H9 (cell line): ENCODE measurements around the gene CLPTM1L. TPM values are rescaled to one million over a fixed set of nuclear protein-coding genes. Genes with fewer than 3 reads are reported as not detected.

Source experiments
- DNase-seq: peaks from one replicate; pipeline ENCODE4 v3.0.0-alpha.2; 2017
- H2AFZ ChIP-seq: one replicate; pipeline ENCODE4 v1.6.1; 2013; ENCODE audit warnings: mild to moderate bottlenecking, low read length, control low read depth, moderate library complexity
- H2AK5ac ChIP-seq: 2 replicates; pipeline ENCODE4 v1.6.1; 2013; ENCODE audit warnings: low read length, control low read depth, mixed read lengths; ENCODE audit not compliant: insufficient read length
- H2BK120ac ChIP-seq: one replicate; pipeline ENCODE4 v1.6.1; 2013; ENCODE audit warnings: low read depth, mild to moderate bottlenecking, low read length, control low read depth, inconsistent platforms; ENCODE audit not compliant: poor library complexity, severe bottlenecking
- H2BK12ac ChIP-seq: 2 replicates; pipeline ENCODE4 v1.6.1; 2013; ENCODE audit warnings: low read length, control low read depth, mixed read lengths, low read depth; ENCODE audit not compliant: insufficient read length
- H2BK15ac ChIP-seq: 2 replicates; pipeline ENCODE4 v1.6.1; 2013; ENCODE audit warnings: low read depth, low read length, control low read depth
- H2BK20ac ChIP-seq: one replicate; pipeline ENCODE4 v1.6.1; 2013; ENCODE audit warnings: low read depth, mild to moderate bottlenecking, low read length, control low read depth, inconsistent platforms; ENCODE audit not compliant: poor library complexity, severe bottlenecking
- H2BK5ac ChIP-seq: 2 replicates; pipeline ENCODE4 v1.6.1; 2013; ENCODE audit warnings: low read length, control low read depth, mixed read lengths; ENCODE audit not compliant: insufficient read length
- H3K14ac ChIP-seq: 2 replicates; pipeline ENCODE4 v1.6.1; 2013; ENCODE audit warnings: low read length, control low read depth; ENCODE audit not compliant: insufficient read depth
- H3K18ac ChIP-seq: 2 replicates; pipeline ENCODE4 v1.6.1; 2013; ENCODE audit warnings: low read depth, mild to moderate bottlenecking, mixed read lengths, low read length, control low read depth; ENCODE audit not compliant: insufficient read length
- H3K23ac ChIP-seq: 2 replicates; pipeline ENCODE4 v1.6.1; 2013; ENCODE audit warnings: low read length, control low read depth, mixed read lengths, low read depth; ENCODE audit not compliant: insufficient read length
- H3K23me2 ChIP-seq: 2 replicates; pipeline ENCODE4 v1.6.1; 2013; ENCODE audit warnings: low read depth, mild to moderate bottlenecking, mixed read lengths, low read length, control low read depth; ENCODE audit not compliant: insufficient read length, poor library complexity, severe bottlenecking
- H3K27ac ChIP-seq: 2 replicates; pipeline ENCODE4 v1.5.1; 2013; ENCODE audit warnings: low read length, control low read depth, mixed read lengths, low read depth; ENCODE audit not compliant: insufficient read length
- H3K27me3 ChIP-seq: 2 replicates; pipeline ENCODE4 v1.6.1; 2013; ENCODE audit warnings: low read length, control low read depth, inconsistent platforms; ENCODE audit not compliant: insufficient read depth
- H3K4ac ChIP-seq: 2 replicates; pipeline ENCODE4 v1.6.1; 2013; ENCODE audit warnings: low read depth, mild to moderate bottlenecking, control low read depth, inconsistent platforms, low read length, moderate library complexity
- H3K4me1 ChIP-seq: 2 replicates; pipeline ENCODE4 v1.6.1; 2013; ENCODE audit warnings: low read length, control low read depth, inconsistent platforms; ENCODE audit not compliant: insufficient read depth
- H3K4me2 ChIP-seq: 2 replicates; pipeline ENCODE4 v1.6.1; 2013; ENCODE audit warnings: low read length, control low read depth, mixed read lengths; ENCODE audit not compliant: insufficient read length, insufficient read depth
- H3K56ac ChIP-seq: 2 replicates; pipeline ENCODE4 v1.6.1; 2013; ENCODE audit warnings: low read depth, mild to moderate bottlenecking, mixed read lengths, low read length, control low read depth; ENCODE audit not compliant: insufficient read length
- H3K79me1 ChIP-seq: 2 replicates; pipeline ENCODE4 v1.6.1; 2013; ENCODE audit warnings: low read depth, mild to moderate bottlenecking, moderate library complexity, low read length, control low read depth, inconsistent platforms; ENCODE audit not compliant: insufficient read depth, poor library complexity, severe bottlenecking
- H3K79me2 ChIP-seq: 2 replicates; pipeline ENCODE4 v1.6.1; 2013; ENCODE audit warnings: low read length, control low read depth, inconsistent platforms; ENCODE audit not compliant: insufficient read depth
- H3K9ac ChIP-seq: 2 replicates; pipeline ENCODE4 v1.6.1; 2013; ENCODE audit warnings: low read length, control low read depth, mixed read lengths; ENCODE audit not compliant: insufficient read length; ENCODE audit errors: extremely low read depth
- H3K9me3 ChIP-seq: one replicate; pipeline ENCODE4 v1.6.1; 2013; ENCODE audit warnings: low read depth, low read length, inconsistent platforms; ENCODE audit not compliant: control insufficient read depth
- H3T11ph ChIP-seq: one replicate; pipeline ENCODE4 v1.6.1; 2013; ENCODE audit warnings: mild to moderate bottlenecking, low read length, control low read depth, inconsistent platforms
- H4K20me1 ChIP-seq: one replicate; pipeline ENCODE4 v1.6.1; 2013; ENCODE audit not compliant: control insufficient read depth, insufficient read length, insufficient read depth
- H4K5ac ChIP-seq: 2 replicates; pipeline ENCODE4 v1.6.1; 2013; ENCODE audit warnings: low read depth, mild to moderate bottlenecking, mixed read lengths, low read length, control low read depth; ENCODE audit not compliant: insufficient read length
- H4K8ac ChIP-seq: replicated peaks from 2 replicates; pipeline ENCODE4 v1.6.1; 2013; ENCODE audit warnings: low read length, control low read depth, mixed read lengths, low read depth; ENCODE audit not compliant: insufficient read length
- H4K91ac ChIP-seq: 2 replicates; pipeline ENCODE4 v1.6.1; 2013; ENCODE audit warnings: low read depth, mild to moderate bottlenecking, moderate library complexity, mixed read lengths, low read length, control low read depth; ENCODE audit not compliant: insufficient read length
- H3K27ac Mint-ChIP-seq, 3 experiments: 2 replicates in 2 of 3; 3 replicates in 1 of 3; pipeline ENCODE4 v1.8.0; 2020 to 2021; ENCODE audit warnings: mixed read lengths in 3 of 3, mild to moderate bottlenecking in 1 of 3, moderate library complexity in 1 of 3
- H3K27me3 Mint-ChIP-seq: 2 replicates; pipeline ENCODE4 v1.8.0; 2021; ENCODE audit warnings: low read depth, mild to moderate bottlenecking, moderate library complexity, mixed read lengths
- H3K36me3 Mint-ChIP-seq, 3 experiments: 2 replicates in 2 of 3; 3 replicates in 1 of 3; pipeline ENCODE4 v1.8.0; 2020 to 2021; ENCODE audit warnings: low read depth in 3 of 3, mixed read lengths in 3 of 3; ENCODE audit not compliant: insufficient read depth in 1 of 3
- H3K4me1 Mint-ChIP-seq, 2 experiments: 2 replicates each; pipeline ENCODE4 v1.8.0; 2020; ENCODE audit warnings: mixed read lengths in 2 of 2
- H3K4me3 Mint-ChIP-seq, 2 experiments: 2 replicates in 1 of 2; 3 replicates in 1 of 2; pipeline ENCODE4 v1.8.0; 2020 to 2021; ENCODE audit warnings: mild to moderate bottlenecking in 2 of 2, mixed read lengths in 2 of 2, moderate library complexity in 1 of 2
- H3K9me3 Mint-ChIP-seq, 2 experiments: 2 replicates in 1 of 2; 3 replicates in 1 of 2; pipeline ENCODE4 v1.8.0; 2020; ENCODE audit warnings: mild to moderate bottlenecking in 2 of 2, mixed read lengths in 2 of 2, moderate library complexity in 1 of 2
- CTCF ChIP-seq: fragments of 200-600 bp; sonication (generic); conservative IDR thresholded peaks from 3 replicates; pipeline ENCODE4 v1.8.0; 2021; ENCODE audit warnings: antibody characterized with exemption, mild to moderate bottlenecking
- WGBS: extraction: QIAGEN DNeasy Blood & Tissue Kit; methylation state at CpG from one replicate; pipeline ENCODE4 v1.1.7; 2013; ENCODE audit warnings: missing lambda C conversion rate, low lambda C conversion rate, mixed read lengths; ENCODE audit not compliant: insufficient read length; ENCODE audit errors: extremely low coverage; 5-methylcytosine and 5-hydroxymethylcytosine counted together
- total RNA-seq: library from RNA; stranded (reverse); gene quantifications from 2 replicates; pipeline ENCODE4 v1.2.1, GENCODE V29; 2021

The CLPTM1L gene
- total RNA-seq, 1 experiment from 2014 or later = 108 TPM

GRCh38 chr5:1316588-1317340 lies 28.1 kb downstream of the CLPTM1L start:
- H3K9ac ChIP-seq = no peak overlapping the region
- H3K23me2 ChIP-seq = no peaks in the 10 kb centered on the region
- no peak overlapping the region for H2AK5ac ChIP-seq
- H3K56ac ChIP-seq = no peak overlapping the region
- H3K4me2 ChIP-seq = peak overlapping the region; percentile 1
- no peaks in the 10 kb centered on the region for H3K9me3 ChIP-seq
- no peak overlapping the region for H3K14ac ChIP-seq
- no peak overlapping the region for H3K27ac ChIP-seq
- H3K4ac ChIP-seq = no peak overlapping the region
- no peak overlapping the region for H3K23ac ChIP-seq
- H3K79me2 ChIP-seq = no peaks in the 10 kb centered on the region
- H4K20me1 ChIP-seq = no peaks in the 10 kb centered on the region
- no peak overlapping the region for H2AFZ ChIP-seq
- DNase-seq = peak; percentile 23
- no peak overlapping the region for H2BK120ac ChIP-seq
- H3K4me1 ChIP-seq = peaks cover 2% of the 10 kb centered on the region; the same call in 1 of the 2 replicates
- Mint-ChIP-seq H3K36me3 (peaks cover 19 to 47% (median 45%) of the 10 kb centered on the region in 3 experiments; a peak in 6 of 7 replicates), H3K27me3 (no peaks in the 10 kb centered on the region), H3K4me1 (peaks cover 24 to 33% of the 10 kb centered on the region in 2 experiments), H3K4me3 (peak overlapping the region; percentile 4 to 56; a peak in 2 of 5 replicates), H3K9me3 (peaks cover 0 to 1% of the 10 kb centered on the region in 2 experiments; a peak in 2 of 5 replicates), H3K27ac (peak overlapping the region; percentile 37 to 95 (median 94); a peak in 6 of 7 replicates)
- H3K27me3 ChIP-seq = no peaks in the 10 kb centered on the region
- H3K18ac ChIP-seq = no peak overlapping the region
- H2BK5ac ChIP-seq = no peak overlapping the region
- H4K5ac ChIP-seq = no peak overlapping the region
- no peak overlapping the region for H2BK15ac ChIP-seq
- no peaks in the 10 kb centered on the region for H3K79me1 ChIP-seq
- H2BK20ac ChIP-seq = no peak overlapping the region
- no peak overlapping the region for H3T11ph ChIP-seq
- no peak overlapping the region for H4K8ac ChIP-seq
- no peak overlapping the region for H4K91ac ChIP-seq
- TF ChIP-seq CTCF = no peak
- no CpG with 5 or more reads among the region's 17 CpGs for WGBS
- H2BK12ac ChIP-seq = no peak overlapping the region
